ENCODE measurements around the gene PGGT1B. TPM values are rescaled to one million over a fixed set of nuclear protein-coding genes. Genes with fewer than 3 reads are reported as not detected.

PGGT1B gene
- total and polyA plus RNA-seq, 2 of the 8 experiments (the other 6 are each of a cell fraction or from before 2014, with no cell fraction given): 1.9 to 43.1 TPM

GRCh38 chr5:115186794-115187193 lies 75.9 kb downstream of the PGGT1B start:
- peaks cover under 1 to 6% (median 5%) of the 10 kb centered on the region in 4 experiments; a peak in 6 of 7 replicates for H3K27me3 ChIP-seq (replicated peaks in 1 of 4; ENCODE audit: control insufficient read depth in 3 of 4, extremely low read depth in 1 of 4, insufficient read depth in 3 of 4, low read length in 3 of 4)
- no peaks in the 10 kb centered on the region for H3K79me2 ChIP-seq (ENCODE audit: control insufficient read depth in 1 of 2, insufficient read depth in 2 of 2, low read length in 2 of 2)
- no peak overlapping the region for H2BK20ac ChIP-seq (ENCODE audit: low read length)
- no peak overlapping the region for H3K56ac ChIP-seq (replicated peaks; ENCODE audit: insufficient read length, low read depth, low read length)
- FAIRE-seq (no peak), DNase-seq (ENCODE audit: low read depth in 1 of 2, low spot score in 2 of 2) (no peak)
- H2BK15ac ChIP-seq (ENCODE audit: low read length): no peak overlapping the region
- H3K27ac ChIP-seq (ENCODE audit: low read depth, low read length): no peak overlapping the region
- no peak overlapping the region for H3K18ac ChIP-seq (ENCODE audit: extremely low read depth, low read length)
- H2BK120ac ChIP-seq (replicated peaks; ENCODE audit: low read depth, low read length): no peak overlapping the region
- no peak overlapping the region for H2AK5ac ChIP-seq (ENCODE audit: low read depth, low read length)
- H3K4me2 ChIP-seq (ENCODE audit: insufficient read depth in 1 of 2, low read depth in 2 of 2, low read length in 2 of 2): no peak overlapping the region
- H3K36me3 ChIP-seq (ENCODE audit: control insufficient read depth in 2 of 4, insufficient read depth in 4 of 4, low read length in 3 of 4): no peaks in the 10 kb centered on the region
- H4K5ac ChIP-seq (ENCODE audit: insufficient read length, low read depth, low read length): no peak overlapping the region
- no peak overlapping the region for H3K14ac ChIP-seq (ENCODE audit: insufficient read length)
- no peaks in the 10 kb centered on the region; the same call in 1 of the 2 replicates for H3K23me2 ChIP-seq (ENCODE audit: low read depth, low read length)
- H4K20me1 ChIP-seq (replicated peaks in 1 of 2; ENCODE audit: control insufficient read depth in 1 of 2, insufficient read depth in 2 of 2, low read length in 2 of 2): no peaks in the 10 kb centered on the region
- no peaks in the 10 kb centered on the region for H3K79me1 ChIP-seq (ENCODE audit: low read depth, low read length)
- no peak overlapping the region for H3K9ac ChIP-seq (replicated peaks in 1 of 4; ENCODE audit: extremely low read depth in 1 of 4, low read depth in 3 of 4, low read length in 3 of 4)
- POLR2A ChIA-PET (ENCODE audit: partially characterized antibody): no interaction called here
- H3K4ac ChIP-seq (replicated peaks; ENCODE audit: insufficient read length, low read depth, low read length): no peak overlapping the region
- no peak overlapping the region for H3K23ac ChIP-seq (ENCODE audit: insufficient read length)
- H2BK12ac ChIP-seq (ENCODE audit: low read depth, low read length): no peak overlapping the region
- no peak overlapping the region for H2BK5ac ChIP-seq (ENCODE audit: low read depth, low read length)
- CTCF ChIA-PET (ENCODE audit: partially characterized antibody): interaction anchor here (0.6 to 1.5 kb wide), 4 partner anchors 8 to 287 kb away, joined by 3 read pairs; no protein-coding TSS in a partner anchor
- no peak overlapping the region for H4K91ac ChIP-seq (replicated peaks; ENCODE audit: insufficient read length, low read length)
- H3K9me3 ChIP-seq (ENCODE audit: insufficient read depth in 2 of 2, low read depth in 1 of 2, low read length in 1 of 2): no peaks in the 10 kb centered on the region
- H4K8ac ChIP-seq (ENCODE audit: extremely low read depth, insufficient read depth, low read length): no peak overlapping the region
- H2AFZ ChIP-seq (ENCODE audit: low read length): no peak overlapping the region
- peaks cover 0 to 3% (median 0%) of the 10 kb centered on the region in 4 experiments; a peak in 2 of 7 replicates for H3K4me1 ChIP-seq (replicated peaks in 1 of 4; ENCODE audit: control insufficient read depth in 3 of 4, insufficient read depth in 4 of 4, low read length in 3 of 4)
- H3K4me3 ChIP-seq (ENCODE audit: extremely low read depth in 1 of 4, insufficient read depth in 2 of 4, low read depth in 3 of 4, low read length in 4 of 4): no peak overlapping the region
- TF ChIP-seq EGR1 (IDR thresholded peaks at IDR 0.05; ENCODE audit: borderline replicate concordance, low read depth, low read length): no peak
- TF ChIP-seq CEBPB (IDR thresholded peaks at IDR 0.05; ENCODE audit: low read depth, low read length): no peak
- no peak for TF ChIP-seq USF2 (IDR thresholded peaks at IDR 0.05; ENCODE audit: low read length)
- no peak for TF ChIP-seq HDAC6 (IDR thresholded peaks at IDR 0.05; ENCODE audit: low read depth, low read length)
- TF ChIP-seq CTBP2 (IDR thresholded peaks at IDR 0.05; ENCODE audit: borderline replicate concordance, insufficient read depth, insufficient read length, low read length): no peak
- no peak for TF ChIP-seq KDM5A (IDR thresholded peaks at IDR 0.05; ENCODE audit: low read length)
- TF ChIP-seq ATF3 (IDR thresholded peaks at IDR 0.05; ENCODE audit: insufficient read depth, low read depth, low read length): no peak
- TF ChIP-seq POLR2AphosphoS5 (IDR thresholded peaks at IDR 0.05; ENCODE audit: low read depth, low read length): no peak
- TF ChIP-seq HDAC2 (IDR thresholded peaks at IDR 0.05; ENCODE audit: borderline replicate concordance in 1 of 2, low read depth in 2 of 2, low read length in 2 of 2): no peak
- TF ChIP-seq EP300 (IDR thresholded peaks at IDR 0.05; ENCODE audit: borderline replicate concordance in 1 of 2, low read depth in 2 of 2, low read length in 2 of 2): no peak

Measured in H1 (cell line).